ENCODE data around the gene CLK4. TPM values are rescaled to one million over a fixed set of nuclear protein-coding genes. Genes with fewer than 3 reads are reported as not detected.

The CLK4 gene
- total RNA-seq, 1 experiment from 2014 or later, result 9.8 TPM

GRCh38 chr5:178664141-178664540 lies 37.3 kb upstream of the CLK4 start (continued):
- TF ChIP-seq POLR2AphosphoS5 (IDR thresholded peaks at IDR 0.05; ENCODE audit: low read depth, low read length), result no peak
- TF ChIP-seq, protein P1, sequence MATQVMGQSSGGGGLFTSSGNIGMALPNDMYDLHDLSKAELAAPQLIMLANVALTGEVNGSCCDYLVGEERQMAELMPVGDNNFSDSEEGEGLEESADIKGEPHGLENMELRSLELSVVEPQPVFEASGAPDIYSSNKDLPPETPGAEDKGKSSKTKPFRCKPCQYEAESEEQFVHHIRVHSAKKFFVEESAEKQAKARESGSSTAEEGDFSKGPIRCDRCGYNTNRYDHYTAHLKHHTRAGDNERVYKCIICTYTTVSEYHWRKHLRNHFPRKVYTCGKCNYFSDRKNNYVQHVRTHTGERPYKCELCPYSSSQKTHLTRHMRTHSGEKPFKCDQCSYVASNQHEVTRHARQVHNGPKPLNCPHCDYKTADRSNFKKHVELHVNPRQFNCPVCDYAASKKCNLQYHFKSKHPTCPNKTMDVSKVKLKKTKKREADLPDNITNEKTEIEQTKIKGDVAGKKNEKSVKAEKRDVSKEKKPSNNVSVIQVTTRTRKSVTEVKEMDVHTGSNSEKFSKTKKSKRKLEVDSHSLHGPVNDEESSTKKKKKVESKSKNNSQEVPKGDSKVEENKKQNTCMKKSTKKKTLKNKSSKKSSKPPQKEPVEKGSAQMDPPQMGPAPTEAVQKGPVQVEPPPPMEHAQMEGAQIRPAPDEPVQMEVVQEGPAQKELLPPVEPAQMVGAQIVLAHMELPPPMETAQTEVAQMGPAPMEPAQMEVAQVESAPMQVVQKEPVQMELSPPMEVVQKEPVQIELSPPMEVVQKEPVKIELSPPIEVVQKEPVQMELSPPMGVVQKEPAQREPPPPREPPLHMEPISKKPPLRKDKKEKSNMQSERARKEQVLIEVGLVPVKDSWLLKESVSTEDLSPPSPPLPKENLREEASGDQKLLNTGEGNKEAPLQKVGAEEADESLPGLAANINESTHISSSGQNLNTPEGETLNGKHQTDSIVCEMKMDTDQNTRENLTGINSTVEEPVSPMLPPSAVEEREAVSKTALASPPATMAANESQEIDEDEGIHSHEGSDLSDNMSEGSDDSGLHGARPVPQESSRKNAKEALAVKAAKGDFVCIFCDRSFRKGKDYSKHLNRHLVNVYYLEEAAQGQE (IDR thresholded peaks at IDR 0.05; ENCODE audit: low read depth), result no peak
- no peak for TF ChIP-seq TCF7L2 (IDR thresholded peaks at IDR 0.05; ENCODE audit: borderline replicate concordance, extremely low read depth, insufficient read depth, insufficient read length)
- no peak for TF ChIP-seq CEBPB (IDR thresholded peaks at IDR 0.05; ENCODE audit: low read depth)
- no peak for TF ChIP-seq EZH2 (IDR thresholded peaks at IDR 0.05)

DNA sequence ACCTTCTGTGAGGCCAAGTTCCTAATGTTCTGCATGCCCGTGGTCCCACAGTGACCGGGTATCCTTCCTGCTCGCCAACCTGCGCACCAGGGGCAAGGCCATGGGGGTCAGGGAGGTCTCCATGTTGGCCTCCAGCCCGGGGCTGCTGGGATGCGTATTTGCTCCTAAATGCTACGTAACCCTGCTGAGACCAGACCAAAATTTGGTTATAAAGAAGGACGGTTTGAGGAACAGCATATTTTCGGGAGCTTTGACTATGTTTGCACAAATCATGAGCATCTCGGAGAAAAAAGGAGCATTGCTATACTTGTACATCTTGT lies 35.7 kb upstream of the CLK4 start:
- Histone ChIP-seq H3K36me3 (ENCODE audit: control insufficient read depth in 1 of 2, insufficient read depth in 2 of 2, low read length in 2 of 2) (no peaks in the 10 kb centered on the region), H3K27me3 (ENCODE audit: insufficient read depth, low read length) (0 out of 2 replicates have a peak, but pooled peaks cover 2% of the 10 kb centered on the region), H3K4me2 (ENCODE audit: low read length) (no peak overlapping the region), H2AFZ (ENCODE audit: low read depth, low read length, poor library complexity, severe bottlenecking) (no peak overlapping the region), H3K79me2 (ENCODE audit: insufficient read depth, low read length) (no peaks in the 10 kb centered on the region), H3K27ac (ENCODE audit: low read depth, low read length) (no peak overlapping the region), H3K4me3 (replicated peaks in 1 of 2; ENCODE audit: low read depth in 1 of 2, low read length in 2 of 2) (no peak overlapping the region), H3K9me3 (ENCODE audit: control insufficient read depth in 1 of 2, insufficient read depth in 1 of 2, low read depth in 1 of 2, low read length in 2 of 2) (no peaks in the 10 kb centered on the region), H3K4me1 (ENCODE audit: control insufficient read depth in 1 of 2, insufficient read depth in 2 of 2, low read length in 2 of 2) (no peaks in the 10 kb centered on the region), H4K20me1 (ENCODE audit: insufficient read depth) (no peaks in the 10 kb centered on the region), H3K9me2 (ENCODE audit: insufficient read depth) (no peaks in the 10 kb centered on the region), H3K9ac (ENCODE audit: low read length) (no peak overlapping the region)
- TF ChIP-seq FOSL1 (IDR thresholded peaks at IDR 0.05; ENCODE audit: low read depth), result no peak
- no peak for TF ChIP-seq CBX3 (IDR thresholded peaks at IDR 0.05; ENCODE audit: low read depth)
- intact Hi-C loops (cut with micrococcal nuclease), result no loop called here
- ATAC-seq (no peak), DNase-seq (ENCODE audit: low read depth, low spot score) (no peak)
- RAD21 ChIA-PET (ENCODE audit: low non-redundant PET in 1 of 2, low total read pairs in 2 of 2, uncharacterized antibody in 2 of 2, unreplicated experiment in 2 of 2), result no interaction called here
- POLR2A ChIA-PET, result no interaction called here
- CTCF ChIA-PET, result no interaction called here
- BruUV-seq (replicated peaks), result no TSS peak
